ENCODE data around the gene ARFIP1.

DNA sequence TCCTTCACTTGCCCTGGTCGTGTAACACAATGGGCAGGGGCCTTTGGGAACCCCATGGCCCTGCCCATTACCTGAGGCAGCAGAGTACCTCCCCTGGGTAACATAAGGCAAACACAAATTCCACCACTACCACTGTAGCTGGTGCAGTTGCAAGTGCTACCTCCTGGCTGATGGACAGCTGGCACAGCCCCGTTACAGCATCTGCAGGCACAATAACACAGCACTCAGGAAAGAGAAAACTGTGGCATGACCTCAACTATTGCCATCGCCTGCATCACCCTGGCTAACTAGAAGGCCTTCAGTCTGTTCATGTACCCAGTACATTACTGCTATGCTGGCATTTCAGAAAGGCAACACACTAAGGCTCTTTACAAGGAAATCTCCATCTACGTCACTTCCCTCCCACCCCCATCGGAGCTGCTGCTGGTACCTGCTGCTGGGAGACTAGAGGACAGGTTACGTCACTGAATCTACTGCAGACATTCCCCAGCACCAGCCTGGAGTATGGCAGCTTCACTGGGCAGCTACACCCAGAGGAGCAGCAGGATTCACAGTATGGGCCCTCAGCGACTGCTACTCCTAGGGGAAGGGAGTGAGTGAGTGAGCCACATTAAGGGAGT is 39.4 kb downstream of the ARFIP1 start:
- TF ChIP-seq CTCF (IDR thresholded peaks at IDR 0.05) (no peak), ZFX (IDR thresholded peaks at IDR 0.05; ENCODE audit: borderline replicate concordance) (no peak)
